ENCODE data around the gene ANKK1. TPM values are rescaled to one million over a fixed set of nuclear protein-coding genes. Genes with fewer than 3 reads are reported as not detected.

ANKK1 gene
- total RNA-seq, 1 experiment from 2014 or later, result 0.22 TPM

- ChIA-PET RAD21 (ENCODE audit: low non-redundant PET in 1 of 2, low total read pairs in 2 of 2, uncharacterized antibody in 2 of 2, unreplicated experiment in 2 of 2) (no interaction called here), POLR2A (no interaction called here), CTCF (no interaction called here)
- DNase-seq (ENCODE audit: low read depth, low spot score), result no peak
- TF ChIP-seq SIN3A (IDR thresholded peaks at IDR 0.05; ENCODE audit: low read depth), result no peak
- no peak for TF ChIP-seq SP1 (IDR thresholded peaks at IDR 0.05; ENCODE audit: low read depth)
- no peak for TF ChIP-seq ZNF274 (IDR thresholded peaks at IDR 0.05; ENCODE audit: low read depth, low read length)
- no peak for TF ChIP-seq POLR2A (IDR thresholded peaks at IDR 0.05; ENCODE audit: borderline replicate concordance, extremely low read depth, insufficient read depth, insufficient read length)
- no peak for TF ChIP-seq EGR1 (IDR thresholded peaks at IDR 0.05; ENCODE audit: low read depth)
- no peak for TF ChIP-seq CEBPB (IDR thresholded peaks at IDR 0.05; ENCODE audit: low read depth)
- TF ChIP-seq RAD21 (IDR thresholded peaks at IDR 0.05; ENCODE audit: low read depth), result no peak
- no peak for TF ChIP-seq TCF7L2 (IDR thresholded peaks at IDR 0.05; ENCODE audit: borderline replicate concordance, extremely low read depth, insufficient read depth, insufficient read length)
- H4K20me1 ChIP-seq (ENCODE audit: insufficient read depth), result no peaks in the 10 kb centered on the region
- H3K36me3 ChIP-seq (ENCODE audit: control insufficient read depth in 1 of 2, insufficient read depth in 2 of 2, low read length in 2 of 2), result no peaks in the 10 kb centered on the region
- H3K27me3 ChIP-seq (ENCODE audit: insufficient read depth, low read length), result no peaks in the 10 kb centered on the region
- peaks cover 2 to 10% of the 10 kb centered on the region in 2 experiments; a peak in 1 of 4 replicates for H3K4me1 ChIP-seq (ENCODE audit: control insufficient read depth in 1 of 2, insufficient read depth in 2 of 2, low read length in 2 of 2)
- no peak overlapping the region for H3K4me3 ChIP-seq (replicated peaks in 1 of 2; ENCODE audit: low read depth in 1 of 2, low read length in 2 of 2)
- no peaks in the 10 kb centered on the region for H3K9me2 ChIP-seq (ENCODE audit: insufficient read depth)
- H2AFZ ChIP-seq (ENCODE audit: low read depth, low read length, poor library complexity, severe bottlenecking), result no peak overlapping the region
- intact Hi-C loops (cut with micrococcal nuclease), result no loop called here
- no peak overlapping the region for H3K27ac ChIP-seq (ENCODE audit: low read depth, low read length)
- no peak overlapping the region for H3K4me2 ChIP-seq (ENCODE audit: low read length)
- no TSS peak for BruUV-seq (replicated peaks)
- ATAC-seq, result 0 out of 2 replicates have a peak, but pooled peaks have one; percentile 18
- H3K9me3 ChIP-seq (ENCODE audit: control insufficient read depth in 1 of 2, insufficient read depth in 1 of 2, low read depth in 1 of 2, low read length in 2 of 2), result no peaks in the 10 kb centered on the region
- no peaks in the 10 kb centered on the region for H3K79me2 ChIP-seq (ENCODE audit: insufficient read depth, low read length)
- no peak overlapping the region for H3K9ac ChIP-seq (ENCODE audit: low read length)
Observed at GRCh38 chr11:113384551-113384950, 3.0 kb upstream of the ANKK1 start.

GRCh38 chr11:113385749-113386148 lies 1.8 kb upstream of the ANKK1 start:
- CTCF ChIA-PET, result no interaction called here
- POLR2A ChIA-PET, result no interaction called here
- intact Hi-C loops (cut with micrococcal nuclease), result no loop called here
- no peaks in the 10 kb centered on the region for H4K20me1 ChIP-seq (ENCODE audit: insufficient read depth)
- no peaks in the 10 kb centered on the region for H3K9me2 ChIP-seq (ENCODE audit: insufficient read depth)
- H3K79me2 ChIP-seq (ENCODE audit: insufficient read depth, low read length), result no peaks in the 10 kb centered on the region
- no peak overlapping the region for H3K4me3 ChIP-seq (replicated peaks in 1 of 2; ENCODE audit: low read depth in 1 of 2, low read length in 2 of 2)
- no peaks in the 10 kb centered on the region for H3K9me3 ChIP-seq (ENCODE audit: control insufficient read depth in 1 of 2, insufficient read depth in 1 of 2, low read depth in 1 of 2, low read length in 2 of 2)
- peaks cover 2 to 10% of the 10 kb centered on the region in 2 experiments; a peak in 1 of 4 replicates for H3K4me1 ChIP-seq (ENCODE audit: control insufficient read depth in 1 of 2, insufficient read depth in 2 of 2, low read length in 2 of 2)
- DNase-seq (ENCODE audit: low read depth, low spot score), result no peak
- H3K9ac ChIP-seq (ENCODE audit: low read length), result no peak overlapping the region
- no TSS peak for BruUV-seq (replicated peaks)
- H3K36me3 ChIP-seq (ENCODE audit: control insufficient read depth in 1 of 2, insufficient read depth in 2 of 2, low read length in 2 of 2), result no peaks in the 10 kb centered on the region
- H3K4me2 ChIP-seq (ENCODE audit: low read length), result no peak overlapping the region
- no peaks in the 10 kb centered on the region for H3K27me3 ChIP-seq (ENCODE audit: insufficient read depth, low read length)
- H2AFZ ChIP-seq (ENCODE audit: low read depth, low read length, poor library complexity, severe bottlenecking), result no peak overlapping the region
- RAD21 ChIA-PET (ENCODE audit: low non-redundant PET in 1 of 2, low total read pairs in 2 of 2, uncharacterized antibody in 2 of 2, unreplicated experiment in 2 of 2), result no interaction called here
- ATAC-seq, result no peak
- H3K27ac ChIP-seq (ENCODE audit: low read depth, low read length), result no peak overlapping the region
- TF ChIP-seq POLR2A (IDR thresholded peaks at IDR 0.05; ENCODE audit: borderline replicate concordance, extremely low read depth, insufficient read depth, insufficient read length) (no peak), ELF1 (IDR thresholded peaks at IDR 0.05; ENCODE audit: borderline replicate concordance, low read depth) (no peak), CEBPB (IDR thresholded peaks at IDR 0.05; ENCODE audit: low read depth) (no peak), ZBTB33 (IDR thresholded peaks at IDR 0.05; ENCODE audit: extremely low read depth, insufficient replicate concordance, low read length) (no peak), FOSL1 (IDR thresholded peaks at IDR 0.05; ENCODE audit: low read depth) (no peak), POLR2AphosphoS5 (IDR thresholded peaks at IDR 0.05; ENCODE audit: low read depth, low read length) (no peak), RAD21 (IDR thresholded peaks at IDR 0.05; ENCODE audit: low read depth) (no peak), ZNF274 (IDR thresholded peaks at IDR 0.05; ENCODE audit: low read depth, low read length) (no peak), SP1 (IDR thresholded peaks at IDR 0.05; ENCODE audit: low read depth) (no peak), MAX (IDR thresholded peaks at IDR 0.05) (no peak), EZH2 (IDR thresholded peaks at IDR 0.05) (no peak), REST (IDR thresholded peaks at IDR 0.05; ENCODE audit: low read depth) (no peak), ATF3 (IDR thresholded peaks at IDR 0.05) (no peak)

All from HCT116 (cell line).